Hippocampal formation (tissue), 2 donors: ENCODE measurements around the gene PNMA1.

ENCODE experiments used
- DNase-seq, 2 donors: peaks; one replicate each; lab custom pipeline; 2025; lab: John Stamatoyannopoulos, UW

Gene PNMA1

GRCh38 chr14:73666583-73666982, 47.6 kb downstream of the PNMA1 start:
- no peak for DNase-seq

GRCh38 chr14:73665130-73665529, 49.1 kb downstream of the PNMA1 start:
- DNase-seq, result no peak

DNA sequence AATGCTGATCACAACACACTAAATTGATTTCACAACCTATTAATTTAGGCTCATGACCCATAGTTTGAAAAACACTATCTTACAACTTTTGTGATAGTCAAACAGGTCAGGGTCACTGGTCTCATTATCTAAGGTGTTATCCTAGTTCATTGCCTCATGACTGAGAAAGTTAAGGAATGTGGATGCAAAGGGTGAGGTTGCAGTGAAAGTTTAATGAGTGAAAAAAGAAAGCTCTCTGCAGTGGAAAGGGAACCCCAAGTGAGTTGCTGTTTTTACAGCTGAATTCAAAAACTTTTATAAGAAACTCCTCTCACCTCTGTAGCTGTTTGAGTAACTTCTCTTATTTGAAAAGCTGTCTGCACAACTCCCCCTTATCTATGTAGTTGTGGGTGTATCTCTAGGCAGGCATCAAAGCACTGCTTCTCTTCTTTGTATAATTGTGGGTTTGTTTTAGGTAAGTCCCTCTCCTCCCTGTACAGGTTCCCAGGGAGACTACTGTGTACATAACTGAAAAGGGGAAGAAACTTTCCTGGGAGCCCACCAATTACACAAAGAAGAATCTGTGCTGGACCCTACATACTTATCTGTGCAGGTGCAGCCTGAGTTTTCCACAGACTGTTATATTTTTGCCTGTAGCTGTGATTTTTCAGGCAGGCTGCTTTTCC, 50.5 kb downstream of the PNMA1 start:
- no peak for DNase-seq

GRCh38 chr14:73662487-73662943, 51.7 kb downstream of the PNMA1 start:
- no peak for DNase-seq

DNA sequence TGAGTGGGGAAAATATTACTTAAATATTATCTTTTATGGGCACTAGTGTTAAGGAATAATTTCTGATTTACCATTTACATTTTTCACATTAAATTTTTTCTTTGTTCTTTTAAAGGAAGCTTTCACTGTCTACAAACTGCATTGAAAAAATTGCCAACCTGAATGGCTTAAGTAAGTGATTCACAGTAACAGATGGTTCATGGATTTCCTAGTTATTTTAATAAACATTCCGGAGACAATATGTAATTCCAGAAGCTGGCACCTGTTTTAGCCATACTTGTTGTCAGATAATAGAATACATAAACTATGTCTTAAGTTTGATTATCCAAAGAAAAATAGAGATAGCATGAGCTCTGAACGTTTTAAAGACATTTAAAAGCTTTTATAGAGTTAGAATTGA, 52.3 kb downstream of the PNMA1 start:
- no peak for DNase-seq
